ENCODE data around the gene FCGR2B.
"Not testable (repeated sequence)": the region's sequence is repeated elsewhere in the genome, so short reads cannot be mapped to it uniquely, and the experiment has no call there.

DNA sequence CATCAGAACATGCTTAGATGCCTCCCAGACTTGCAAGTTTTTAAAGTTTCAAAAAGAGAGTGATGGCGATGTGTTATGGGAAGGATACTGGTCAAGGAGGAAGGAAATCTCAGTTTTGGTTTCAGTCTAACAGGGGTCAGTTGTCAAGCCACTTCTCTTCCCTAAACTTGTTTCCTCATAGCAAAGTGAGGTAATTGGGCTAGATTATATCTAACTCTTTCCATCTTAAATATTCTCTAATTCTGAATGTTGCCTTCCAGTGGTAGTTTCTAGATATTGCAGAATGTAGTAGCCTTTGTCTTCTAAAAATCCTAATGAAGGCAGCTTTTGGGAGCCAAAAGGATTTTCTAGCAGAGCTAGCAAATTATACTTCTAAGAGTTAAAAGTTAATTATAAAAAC is 20.2 kb upstream of the FCGR2B start:
- not testable (repeated sequence) for TF ChIP-seq CTCF (IDR thresholded peaks at IDR 0.05; ENCODE audit: borderline replicate concordance, extremely low read depth, low read length, poor library complexity, severe bottlenecking); EZH2 (IDR thresholded peaks at IDR 0.05; ENCODE audit: borderline replicate concordance, low read depth, low read length, severe bottlenecking)

Data from DND-41 (cell line).